Thyroid gland (tissue), 4 donors: ENCODE results near the gene SPDYE5.
"Not testable (repeated sequence)": the region's sequence is repeated elsewhere in the genome, so short reads cannot be mapped to it uniquely, and the experiment has no call there.

Experiments
- POLR2A ChIP-seq, 2 donors: fragments of 450-650 bp; IDR thresholded peaks; one replicate each; pipeline ENCODE4 v1.6.1; 2017; ENCODE audit warnings: antibody characterized with exemption in 2 of 2, mild to moderate bottlenecking in 2 of 2, moderate library complexity in 1 of 2
- TF ChIP-seq, protein P1 (sequence below), 6 experiments: fragments of 200-600 bp in 3 of 6; fragments of 450-650 bp in 3 of 6; sonication (generic) in 3 of 6; IDR thresholded peaks; one replicate each; pipeline ENCODE4 v1.5.1; 2016 to 2019; ENCODE audit warnings: antibody characterized with exemption in 6 of 6, mild to moderate bottlenecking in 2 of 6, inconsistent platforms in 1 of 6, moderate library complexity in 1 of 6

DNA sequence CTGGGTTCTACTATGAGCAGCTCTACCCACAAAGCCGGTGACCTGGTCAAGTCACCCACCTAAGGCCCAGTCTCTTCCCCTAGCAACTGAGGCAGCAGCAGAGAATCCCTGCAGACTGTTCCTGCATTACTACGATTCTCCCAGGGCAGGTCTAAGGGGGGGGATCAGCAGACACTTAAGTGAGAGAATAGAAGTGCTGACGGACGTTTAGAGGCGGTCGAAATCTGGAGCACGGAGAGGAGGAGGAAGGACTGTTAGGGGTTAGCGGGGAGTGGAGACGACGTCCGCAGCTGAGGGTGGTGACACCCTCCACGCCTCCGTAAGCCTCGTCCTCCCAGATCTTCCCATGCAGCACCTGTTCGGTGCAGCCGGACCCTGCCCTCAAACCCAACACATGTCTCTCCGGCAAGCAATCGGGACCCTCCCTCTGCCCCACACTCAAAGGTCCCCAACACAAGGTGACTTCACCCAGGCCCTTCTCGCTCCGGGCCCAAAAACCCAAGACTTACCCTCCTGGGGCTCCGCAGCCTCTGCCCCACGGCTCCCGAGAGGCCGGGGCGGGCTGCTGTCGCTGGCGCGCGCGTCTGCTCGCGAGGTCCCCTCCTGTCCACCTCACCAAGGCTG lies 6.7 kb upstream of the SPDYE5 start:
- TF ChIP-seq POLR2A (IDR thresholded peaks at IDR 0.05), result not testable (repeated sequence)
- TF ChIP-seq, protein P1, sequence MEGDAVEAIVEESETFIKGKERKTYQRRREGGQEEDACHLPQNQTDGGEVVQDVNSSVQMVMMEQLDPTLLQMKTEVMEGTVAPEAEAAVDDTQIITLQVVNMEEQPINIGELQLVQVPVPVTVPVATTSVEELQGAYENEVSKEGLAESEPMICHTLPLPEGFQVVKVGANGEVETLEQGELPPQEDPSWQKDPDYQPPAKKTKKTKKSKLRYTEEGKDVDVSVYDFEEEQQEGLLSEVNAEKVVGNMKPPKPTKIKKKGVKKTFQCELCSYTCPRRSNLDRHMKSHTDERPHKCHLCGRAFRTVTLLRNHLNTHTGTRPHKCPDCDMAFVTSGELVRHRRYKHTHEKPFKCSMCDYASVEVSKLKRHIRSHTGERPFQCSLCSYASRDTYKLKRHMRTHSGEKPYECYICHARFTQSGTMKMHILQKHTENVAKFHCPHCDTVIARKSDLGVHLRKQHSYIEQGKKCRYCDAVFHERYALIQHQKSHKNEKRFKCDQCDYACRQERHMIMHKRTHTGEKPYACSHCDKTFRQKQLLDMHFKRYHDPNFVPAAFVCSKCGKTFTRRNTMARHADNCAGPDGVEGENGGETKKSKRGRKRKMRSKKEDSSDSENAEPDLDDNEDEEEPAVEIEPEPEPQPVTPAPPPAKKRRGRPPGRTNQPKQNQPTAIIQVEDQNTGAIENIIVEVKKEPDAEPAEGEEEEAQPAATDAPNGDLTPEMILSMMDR (IDR thresholded peaks at IDR 0.05), result not testable (repeated sequence)
